Glutamatergic neuron (in vitro differentiated cells): Measurements from ENCODE around the gene NCAM1. TPM values are rescaled to one million over a fixed set of nuclear protein-coding genes. Genes with fewer than 3 reads are reported as not detected.
A peak's percentile ranks its signal among the peaks of the same experiment; 100 is the strongest.

Source experiments
- DNase-seq: peaks from one replicate; pipeline ENCODE4 v3.0.0; 2022
- H3K27ac Mint-ChIP-seq: one replicate; pipeline ENCODE4 v1.8.0; 2020; ENCODE audit warnings: mild to moderate bottlenecking, mixed read lengths, inconsistent platforms; ENCODE audit not compliant: unreplicated experiment
- H3K27me3 Mint-ChIP-seq: one replicate; pipeline ENCODE4 v1.8.0; 2020; ENCODE audit warnings: mild to moderate bottlenecking, moderate library complexity, mixed read lengths, inconsistent platforms; ENCODE audit not compliant: unreplicated experiment
- H3K36me3 Mint-ChIP-seq: one replicate; pipeline ENCODE4 v1.8.0; 2020; ENCODE audit warnings: mild to moderate bottlenecking, mixed read lengths, inconsistent platforms; ENCODE audit not compliant: unreplicated experiment
- H3K4me1 Mint-ChIP-seq: one replicate; pipeline ENCODE4 v1.8.0; 2020; ENCODE audit warnings: mild to moderate bottlenecking, low read depth, mixed read lengths, inconsistent platforms; ENCODE audit not compliant: unreplicated experiment
- H3K4me3 Mint-ChIP-seq: one replicate; pipeline ENCODE4 v1.8.0; 2020; ENCODE audit warnings: mild to moderate bottlenecking, mixed read lengths, inconsistent platforms; ENCODE audit not compliant: unreplicated experiment
- H3K9me3 Mint-ChIP-seq: one replicate; pipeline ENCODE4 v1.8.0; 2020; ENCODE audit warnings: mild to moderate bottlenecking, moderate library complexity, mixed read lengths, inconsistent platforms; ENCODE audit not compliant: unreplicated experiment
- total RNA-seq: library from RNA; stranded (reverse); fragmentation: NEBNext Ultra II Directional; extraction: Animal tissue kit (Norgen Biotek cat#: 25700); gene quantifications from one replicate; pipeline ENCODE4 v1.2.1, GENCODE V29; 2021; ENCODE audit not compliant: unreplicated experiment
- TF ChIP-seq, protein P1 (sequence below): fragments of 200-600 bp; sonication (generic); IDR thresholded peaks from one replicate; pipeline ENCODE4 v1.5.0; 2021; ENCODE audit not compliant: partially characterized antibody, unreplicated experiment

Gene NCAM1
- total RNA-seq, 1 donor from 2014 or later = 819 TPM

DNA sequence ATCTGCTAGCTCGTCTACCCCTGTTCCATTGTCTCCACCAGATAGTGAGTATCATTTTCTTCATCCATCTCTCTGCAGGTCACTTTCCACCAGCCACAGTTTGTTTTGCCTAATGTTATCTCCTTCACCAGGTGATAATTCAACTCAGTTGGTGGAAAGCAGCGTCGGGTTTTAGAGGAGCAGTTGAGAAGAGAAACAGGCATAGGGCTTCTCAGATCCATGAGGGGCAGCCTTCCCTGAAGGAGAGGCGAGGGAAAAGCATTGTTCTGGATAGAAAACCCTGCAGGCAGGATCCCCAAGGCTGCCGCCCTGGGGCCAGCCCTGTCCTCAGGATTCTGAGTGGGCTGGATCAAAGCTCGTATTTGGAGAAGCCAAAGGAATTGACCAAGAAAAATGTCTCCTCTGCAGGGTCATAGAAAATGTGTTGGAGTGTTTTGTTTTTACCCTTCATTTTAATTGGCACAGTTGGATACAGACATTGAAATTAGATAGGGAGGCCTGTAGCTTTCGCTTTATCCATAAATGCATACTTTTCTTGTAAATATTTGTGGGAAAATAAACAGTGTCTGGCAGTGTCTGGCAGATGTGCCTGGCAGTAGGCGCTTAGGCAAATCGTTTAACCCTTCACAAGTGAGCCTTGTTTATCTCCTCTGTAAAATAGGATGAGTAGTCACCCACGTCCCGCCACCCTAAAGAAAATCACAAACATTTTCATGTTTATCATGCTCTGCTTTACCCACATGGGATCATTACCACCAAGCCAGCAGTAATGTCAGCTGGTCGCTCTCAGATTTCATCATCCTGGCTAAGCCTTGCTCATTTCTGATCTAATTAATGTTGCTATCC lies 279.8 kb downstream of the NCAM1 start:
- H3K9me3 Mint-ChIP-seq = peaks cover 5% of the 10 kb centered on the region
- H3K4me3 Mint-ChIP-seq = no peak overlapping the region
- peaks cover 3% of the 10 kb centered on the region for H3K27me3 Mint-ChIP-seq
- DNase-seq = no peak
- TF ChIP-seq, protein P1, sequence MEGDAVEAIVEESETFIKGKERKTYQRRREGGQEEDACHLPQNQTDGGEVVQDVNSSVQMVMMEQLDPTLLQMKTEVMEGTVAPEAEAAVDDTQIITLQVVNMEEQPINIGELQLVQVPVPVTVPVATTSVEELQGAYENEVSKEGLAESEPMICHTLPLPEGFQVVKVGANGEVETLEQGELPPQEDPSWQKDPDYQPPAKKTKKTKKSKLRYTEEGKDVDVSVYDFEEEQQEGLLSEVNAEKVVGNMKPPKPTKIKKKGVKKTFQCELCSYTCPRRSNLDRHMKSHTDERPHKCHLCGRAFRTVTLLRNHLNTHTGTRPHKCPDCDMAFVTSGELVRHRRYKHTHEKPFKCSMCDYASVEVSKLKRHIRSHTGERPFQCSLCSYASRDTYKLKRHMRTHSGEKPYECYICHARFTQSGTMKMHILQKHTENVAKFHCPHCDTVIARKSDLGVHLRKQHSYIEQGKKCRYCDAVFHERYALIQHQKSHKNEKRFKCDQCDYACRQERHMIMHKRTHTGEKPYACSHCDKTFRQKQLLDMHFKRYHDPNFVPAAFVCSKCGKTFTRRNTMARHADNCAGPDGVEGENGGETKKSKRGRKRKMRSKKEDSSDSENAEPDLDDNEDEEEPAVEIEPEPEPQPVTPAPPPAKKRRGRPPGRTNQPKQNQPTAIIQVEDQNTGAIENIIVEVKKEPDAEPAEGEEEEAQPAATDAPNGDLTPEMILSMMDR = no peak
- peaks cover 7% of the 10 kb centered on the region for H3K36me3 Mint-ChIP-seq
- peak overlapping the region; percentile 57 for H3K27ac Mint-ChIP-seq
- H3K4me1 Mint-ChIP-seq = peaks cover 15% of the 10 kb centered on the region

DNA sequence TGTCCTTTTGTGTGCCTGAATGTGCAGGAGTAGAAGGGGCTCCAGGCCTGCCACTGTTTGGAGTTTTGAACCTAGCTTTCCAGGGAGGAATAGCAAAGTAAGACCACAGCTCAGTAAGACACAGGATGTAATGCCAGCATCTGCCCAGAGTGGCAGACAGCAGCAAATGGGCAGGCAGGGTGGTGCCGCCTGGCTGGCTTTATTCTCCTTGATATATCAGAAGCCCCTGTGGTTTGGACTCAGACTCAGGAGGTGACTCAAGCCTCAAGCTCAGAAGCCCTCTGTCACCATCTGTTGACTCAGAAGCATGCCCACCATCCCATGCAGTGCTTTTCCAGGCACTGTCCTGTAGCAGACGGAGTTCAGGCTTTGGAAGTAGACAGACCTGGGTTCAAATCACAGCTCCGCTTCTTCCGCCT lies 280.4 kb downstream of the NCAM1 start:
- peaks cover 3% of the 10 kb centered on the region for H3K9me3 Mint-ChIP-seq
- TF ChIP-seq, protein P1 = no peak
- no peak overlapping the region for H3K4me3 Mint-ChIP-seq
- H3K27me3 Mint-ChIP-seq = peaks cover 3% of the 10 kb centered on the region
- H3K27ac Mint-ChIP-seq = peak overlapping the region; percentile 57
- H3K36me3 Mint-ChIP-seq = peaks cover 13% of the 10 kb centered on the region
- peaks cover 21% of the 10 kb centered on the region for H3K4me1 Mint-ChIP-seq
- no peak for DNase-seq

DNA sequence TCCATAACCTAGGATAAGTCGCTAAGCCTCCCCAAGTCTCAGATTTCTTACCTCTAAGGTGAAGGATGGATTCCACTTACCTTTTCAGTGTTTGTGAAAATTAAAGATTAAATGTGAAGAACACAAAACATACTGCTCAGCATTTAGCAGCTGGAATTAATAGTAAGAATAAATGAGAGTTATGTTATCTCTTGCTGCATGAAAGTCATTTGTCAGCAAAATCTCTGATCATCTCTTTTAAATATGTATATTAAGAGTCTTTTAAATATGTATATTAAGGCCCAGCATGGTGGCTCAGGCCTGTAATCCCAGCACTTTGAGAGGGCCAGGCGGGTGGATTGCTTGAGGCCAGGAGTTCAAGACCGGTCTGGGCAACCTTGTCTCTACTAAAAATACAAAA lies 280.8 kb downstream of the NCAM1 start:
- Mint-ChIP-seq H3K36me3 (peaks cover 17% of the 10 kb centered on the region), H3K27ac (no peak overlapping the region), H3K9me3 (peaks cover 3% of the 10 kb centered on the region), H3K4me3 (no peak overlapping the region), H3K4me1 (peaks cover 25% of the 10 kb centered on the region), H3K27me3 (peaks cover 3% of the 10 kb centered on the region)
- TF ChIP-seq, protein P1 = no peak
- no peak for DNase-seq

DNA sequence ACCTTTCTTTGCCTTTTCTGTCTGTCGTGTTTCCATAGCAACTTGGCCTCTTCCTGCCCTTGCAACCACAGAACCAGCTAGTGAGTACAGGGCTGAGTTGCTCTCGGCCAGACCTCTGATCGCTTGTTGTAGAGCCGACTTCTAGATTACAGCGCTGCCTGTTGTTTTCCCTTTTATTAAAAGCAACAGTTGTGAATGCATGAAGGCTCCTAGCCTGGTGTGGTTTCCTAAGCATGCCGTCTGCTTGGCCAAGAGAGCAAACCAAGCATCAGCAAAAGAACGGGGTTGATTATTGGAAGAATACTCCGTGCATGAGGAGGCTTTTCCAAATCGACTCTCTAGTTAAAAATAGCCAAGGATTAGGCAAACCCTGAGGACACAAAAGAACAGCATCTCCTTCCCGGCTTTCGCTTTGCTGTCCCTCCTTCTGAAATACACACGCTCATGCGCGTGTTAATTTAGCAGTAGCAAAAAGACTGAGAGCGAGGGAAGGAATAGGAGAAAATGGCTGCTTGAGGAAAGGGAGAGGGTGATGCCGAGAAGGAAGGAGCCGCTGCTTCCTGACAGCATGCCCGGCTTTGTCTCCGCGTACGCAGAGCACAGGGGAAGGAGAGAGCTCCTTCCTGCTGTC lies 281.7 kb downstream of the NCAM1 start:
- peaks cover 3% of the 10 kb centered on the region for H3K9me3 Mint-ChIP-seq
- peaks cover 33% of the 10 kb centered on the region for H3K4me1 Mint-ChIP-seq
- H3K27me3 Mint-ChIP-seq = peaks cover 6% of the 10 kb centered on the region
- DNase-seq = no peak
- no peak overlapping the region for H3K27ac Mint-ChIP-seq
- no peak overlapping the region for H3K4me3 Mint-ChIP-seq
- TF ChIP-seq, protein P1 = no peak
- H3K36me3 Mint-ChIP-seq = peaks cover 26% of the 10 kb centered on the region

DNA sequence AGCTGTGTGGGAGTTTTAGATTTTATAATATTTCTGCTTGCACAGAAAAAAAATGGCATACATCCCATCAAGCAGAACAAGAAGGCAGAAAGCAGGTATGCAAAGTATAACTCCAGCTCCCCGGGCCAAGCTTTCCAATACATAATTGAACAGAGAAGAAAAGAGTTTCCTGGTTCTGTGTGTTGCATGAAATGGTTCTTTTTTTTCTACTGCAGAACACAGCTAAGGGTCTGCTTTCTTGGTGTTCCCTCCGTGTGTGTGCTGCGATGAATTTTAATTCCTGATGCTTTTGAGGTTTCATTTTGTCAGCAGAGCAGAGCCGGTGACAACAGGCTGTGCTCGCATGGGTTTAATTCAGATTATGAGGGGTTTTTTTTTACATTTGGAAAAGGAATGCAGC lies 282.5 kb downstream of the NCAM1 start:
- TF ChIP-seq, protein P1 = no peak
- H3K9me3 Mint-ChIP-seq = peaks cover 3% of the 10 kb centered on the region
- no peak overlapping the region for H3K4me3 Mint-ChIP-seq
- H3K36me3 Mint-ChIP-seq = peaks cover 27% of the 10 kb centered on the region
- H3K27ac Mint-ChIP-seq = no peak overlapping the region
- peaks cover 33% of the 10 kb centered on the region for H3K4me1 Mint-ChIP-seq
- peaks cover 6% of the 10 kb centered on the region for H3K27me3 Mint-ChIP-seq
- DNase-seq = no peak
